ENCODE results near the gene OTUD7B.

GRCh38 chr1:150060260-150060659 is 49.7 kb upstream of the OTUD7B start:
- TF ChIP-seq CTCF (IDR thresholded peaks at IDR 0.05) (no peak), POLR2A (IDR thresholded peaks at IDR 0.05) (no peak)
